ENCODE measurements around the gene AACS. TPM values are rescaled to one million over a fixed set of nuclear protein-coding genes. Genes with fewer than 3 reads are reported as not detected.
"Not testable (repeated sequence)": the region's sequence is repeated elsewhere in the genome, so short reads cannot be mapped to it uniquely, and the experiment has no call there.

Gene AACS
- total RNA-seq, 1 experiment from 2014 or later: 20.1 TPM

DNA sequence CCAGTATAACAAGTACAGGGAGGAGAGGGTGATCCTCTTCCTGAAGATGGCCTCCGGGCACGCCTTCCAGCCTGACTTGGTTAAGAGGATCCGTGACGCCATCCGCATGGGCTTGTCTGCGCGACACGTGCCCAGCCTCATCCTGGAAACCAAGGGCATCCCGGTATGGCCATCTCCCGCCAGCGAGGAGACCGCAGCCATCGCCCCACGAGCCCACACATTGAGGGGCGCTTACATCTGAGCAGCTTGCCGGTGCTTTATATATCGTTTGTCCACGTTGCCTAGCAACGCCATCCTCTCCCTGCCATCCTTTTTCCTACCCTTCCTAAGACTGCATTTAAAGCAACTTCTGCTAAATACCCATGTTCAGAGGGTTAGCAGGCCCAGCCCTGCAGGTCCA lies 71.5 kb downstream of the AACS start:
- TF ChIP-seq EZH2 (IDR thresholded peaks at IDR 0.05; ENCODE audit: borderline replicate concordance, low read depth, low read length, poor library complexity, severe bottlenecking): no peak
- TF ChIP-seq, protein P1, sequence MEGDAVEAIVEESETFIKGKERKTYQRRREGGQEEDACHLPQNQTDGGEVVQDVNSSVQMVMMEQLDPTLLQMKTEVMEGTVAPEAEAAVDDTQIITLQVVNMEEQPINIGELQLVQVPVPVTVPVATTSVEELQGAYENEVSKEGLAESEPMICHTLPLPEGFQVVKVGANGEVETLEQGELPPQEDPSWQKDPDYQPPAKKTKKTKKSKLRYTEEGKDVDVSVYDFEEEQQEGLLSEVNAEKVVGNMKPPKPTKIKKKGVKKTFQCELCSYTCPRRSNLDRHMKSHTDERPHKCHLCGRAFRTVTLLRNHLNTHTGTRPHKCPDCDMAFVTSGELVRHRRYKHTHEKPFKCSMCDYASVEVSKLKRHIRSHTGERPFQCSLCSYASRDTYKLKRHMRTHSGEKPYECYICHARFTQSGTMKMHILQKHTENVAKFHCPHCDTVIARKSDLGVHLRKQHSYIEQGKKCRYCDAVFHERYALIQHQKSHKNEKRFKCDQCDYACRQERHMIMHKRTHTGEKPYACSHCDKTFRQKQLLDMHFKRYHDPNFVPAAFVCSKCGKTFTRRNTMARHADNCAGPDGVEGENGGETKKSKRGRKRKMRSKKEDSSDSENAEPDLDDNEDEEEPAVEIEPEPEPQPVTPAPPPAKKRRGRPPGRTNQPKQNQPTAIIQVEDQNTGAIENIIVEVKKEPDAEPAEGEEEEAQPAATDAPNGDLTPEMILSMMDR (conservative IDR thresholded peaks at IDR 0.05; ENCODE audit: low read depth, low read length): no peak
- CTCF ChIA-PET: no interaction called here
- H3K4me3 ChIP-seq (ENCODE audit: low read depth, low read length, poor library complexity, severe bottlenecking): no peak overlapping the region
- POLR2A ChIA-PET (ENCODE audit: low non-redundant PET): no interaction called here
- no TSS peak for BruUV-seq (replicated peaks)
- no peaks in the 10 kb centered on the region for H3K4me1 ChIP-seq (ENCODE audit: insufficient read depth, low read length, poor library complexity, severe bottlenecking)
- no peak for DNase-seq (ENCODE audit: low spot score)
- H3K9me3 ChIP-seq (ENCODE audit: low read depth, low read length, poor library complexity, severe bottlenecking): no peaks in the 10 kb centered on the region
- intact Hi-C loops (cut with micrococcal nuclease; ENCODE audit: unreplicated experiment): no loop called here
- H3K27me3 ChIP-seq (replicated peaks; ENCODE audit: insufficient read depth, low read depth, low read length, poor library complexity): no peaks in the 10 kb centered on the region
- no peak overlapping the region for H3K27ac ChIP-seq (ENCODE audit: low read depth, low read length, poor library complexity, severe bottlenecking)
- no peaks in the 10 kb centered on the region for H3K36me3 ChIP-seq (ENCODE audit: insufficient read depth, low read length, poor library complexity, severe bottlenecking)

DNA sequence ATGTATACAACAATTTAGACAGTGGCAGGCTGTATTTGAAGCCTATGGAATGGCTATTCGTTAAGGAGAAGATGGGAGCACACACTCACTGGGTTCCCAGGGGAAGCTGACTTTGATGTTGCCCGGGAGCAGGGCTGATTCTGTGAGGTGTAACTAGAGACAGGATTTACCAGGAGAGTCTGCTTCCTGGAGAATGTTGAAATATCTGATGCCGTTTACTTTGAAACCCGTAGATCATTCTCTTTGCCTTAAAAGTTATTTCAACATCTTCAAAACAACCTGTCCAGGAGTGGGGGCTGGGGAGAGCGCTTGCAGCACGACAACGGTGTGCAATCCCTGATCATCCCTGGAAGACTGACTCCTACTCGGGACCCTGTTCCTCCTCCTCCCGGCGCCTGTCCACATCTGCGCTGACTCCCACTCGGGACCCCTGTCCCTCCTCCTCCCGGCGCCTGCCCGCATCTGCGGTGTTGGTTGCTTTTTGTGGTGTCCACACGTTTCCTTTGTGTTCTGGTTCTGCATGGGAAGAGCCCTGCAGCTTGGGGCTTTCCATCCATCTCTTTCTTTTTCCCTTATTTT lies 72.6 kb downstream of the AACS start:
- CTCF ChIA-PET: no interaction called here
- POLR2A ChIA-PET (ENCODE audit: low non-redundant PET): no interaction called here
- no peak for DNase-seq (ENCODE audit: low spot score)
- H3K4me3 ChIP-seq (ENCODE audit: low read depth, low read length, poor library complexity, severe bottlenecking): no peak overlapping the region
- TF ChIP-seq, protein P1 (conservative IDR thresholded peaks at IDR 0.05; ENCODE audit: low read depth, low read length): no peak
- TF ChIP-seq EZH2 (IDR thresholded peaks at IDR 0.05; ENCODE audit: borderline replicate concordance, low read depth, low read length, poor library complexity, severe bottlenecking): no peak
- intact Hi-C loops (cut with micrococcal nuclease; ENCODE audit: unreplicated experiment): no loop called here
- H3K27ac ChIP-seq (ENCODE audit: low read depth, low read length, poor library complexity, severe bottlenecking): no peak overlapping the region
- BruUV-seq (replicated peaks): no TSS peak
- no peaks in the 10 kb centered on the region for H3K9me3 ChIP-seq (ENCODE audit: low read depth, low read length, poor library complexity, severe bottlenecking)
- H3K36me3 ChIP-seq (ENCODE audit: insufficient read depth, low read length, poor library complexity, severe bottlenecking): no peaks in the 10 kb centered on the region
- H3K27me3 ChIP-seq (replicated peaks; ENCODE audit: insufficient read depth, low read depth, low read length, poor library complexity): no peaks in the 10 kb centered on the region
- no peaks in the 10 kb centered on the region for H3K4me1 ChIP-seq (ENCODE audit: insufficient read depth, low read length, poor library complexity, severe bottlenecking)

DNA sequence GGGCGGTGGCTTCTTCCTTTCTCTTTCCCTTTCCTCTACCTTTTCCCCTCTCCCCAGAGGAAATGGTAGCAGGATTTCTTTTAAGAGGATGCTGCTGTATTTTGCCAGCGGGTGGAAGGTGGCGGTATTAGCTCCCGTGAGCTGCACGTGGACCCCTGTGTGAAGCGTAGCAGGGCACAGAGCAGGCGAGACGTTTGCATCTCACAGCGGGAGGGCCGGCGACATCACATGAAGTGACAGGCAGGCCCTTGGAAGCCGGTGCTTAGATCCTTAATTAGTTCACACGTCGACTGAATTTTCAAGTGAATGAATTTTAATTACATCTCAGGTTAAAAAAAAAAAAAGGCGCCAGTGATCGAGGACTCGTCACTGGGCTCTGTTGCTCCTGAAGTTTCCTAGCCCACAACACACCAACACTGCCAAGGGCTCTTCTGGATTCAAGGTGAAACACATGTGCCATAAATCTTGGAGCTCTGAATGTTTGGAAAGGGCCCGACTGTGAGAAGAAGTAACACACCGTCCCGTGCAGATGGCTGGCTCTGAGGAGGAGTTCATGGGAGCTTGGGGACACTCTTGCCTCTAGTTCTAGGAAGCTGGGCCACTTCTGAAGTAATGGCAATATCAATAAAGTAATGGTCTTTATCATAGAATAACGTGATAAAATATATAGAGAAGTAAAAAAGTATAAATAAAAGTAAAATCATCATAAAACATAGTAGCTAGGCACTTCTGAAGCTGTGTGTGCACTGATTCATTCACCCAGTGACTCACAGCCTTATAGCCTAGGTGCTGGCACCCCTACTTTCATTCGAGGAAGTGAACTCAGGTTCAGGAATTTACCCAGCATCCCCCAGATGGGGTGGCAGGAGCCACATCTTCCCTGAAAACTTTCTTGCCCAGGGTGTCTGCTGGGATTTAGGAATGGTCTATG lies 75.3 kb downstream of the AACS start:
- CTCF ChIA-PET: no interaction called here
- no peaks in the 10 kb centered on the region for H3K36me3 ChIP-seq (ENCODE audit: insufficient read depth, low read length, poor library complexity, severe bottlenecking)
- no peak overlapping the region for H3K27ac ChIP-seq (ENCODE audit: low read depth, low read length, poor library complexity, severe bottlenecking)
- BruUV-seq (replicated peaks): no TSS peak
- no peaks in the 10 kb centered on the region for H3K9me3 ChIP-seq (ENCODE audit: low read depth, low read length, poor library complexity, severe bottlenecking)
- intact Hi-C loops (cut with micrococcal nuclease; ENCODE audit: unreplicated experiment): no loop called here
- POLR2A ChIA-PET (ENCODE audit: low non-redundant PET): no interaction called here
- H3K4me3 ChIP-seq (ENCODE audit: low read depth, low read length, poor library complexity, severe bottlenecking): no peak overlapping the region
- no peaks in the 10 kb centered on the region for H3K27me3 ChIP-seq (replicated peaks; ENCODE audit: insufficient read depth, low read depth, low read length, poor library complexity)
- no peaks in the 10 kb centered on the region for H3K4me1 ChIP-seq (ENCODE audit: insufficient read depth, low read length, poor library complexity, severe bottlenecking)
- no peak for TF ChIP-seq EZH2 (IDR thresholded peaks at IDR 0.05; ENCODE audit: borderline replicate concordance, low read depth, low read length, poor library complexity, severe bottlenecking)
- TF ChIP-seq, protein P1 (conservative IDR thresholded peaks at IDR 0.05; ENCODE audit: low read depth, low read length): no peak
- DNase-seq (ENCODE audit: low spot score): no peak

DNA sequence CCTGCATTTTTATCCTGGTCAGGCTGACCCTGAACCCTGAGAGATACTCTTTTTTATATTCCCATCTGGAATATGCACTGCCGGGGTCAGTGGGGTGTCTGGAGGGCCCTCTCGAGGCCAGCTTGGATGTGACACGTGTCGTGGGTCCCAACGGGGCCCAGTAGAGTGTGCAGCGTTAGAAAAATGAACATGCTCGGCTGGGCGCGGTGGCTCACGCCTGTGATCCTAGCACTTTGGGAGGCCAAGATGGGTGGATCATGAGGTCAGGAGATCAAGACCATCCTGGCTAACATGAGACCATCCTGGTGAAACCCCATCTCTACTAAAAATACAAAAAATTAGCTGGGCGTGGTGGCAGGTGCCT lies 76.0 kb downstream of the AACS start:
- POLR2A ChIA-PET (ENCODE audit: low non-redundant PET); H3K9me3 ChIP-seq (ENCODE audit: low read depth, low read length, poor library complexity, severe bottlenecking); DNase-seq (ENCODE audit: low spot score); H3K36me3 ChIP-seq (ENCODE audit: insufficient read depth, low read length, poor library complexity, severe bottlenecking); BruUV-seq (replicated peaks); H3K27ac ChIP-seq (ENCODE audit: low read depth, low read length, poor library complexity, severe bottlenecking); H3K4me1 ChIP-seq (ENCODE audit: insufficient read depth, low read length, poor library complexity, severe bottlenecking); H3K27me3 ChIP-seq (replicated peaks; ENCODE audit: insufficient read depth, low read depth, low read length, poor library complexity); intact Hi-C loops (cut with micrococcal nuclease; ENCODE audit: unreplicated experiment); CTCF ChIA-PET; H3K4me3 ChIP-seq (ENCODE audit: low read depth, low read length, poor library complexity, severe bottlenecking): not testable (repeated sequence)
